Mesodermal cell (in vitro differentiated cells): ENCODE results near the gene PDE4B.
"Not testable (repeated sequence)": the region's sequence is repeated elsewhere in the genome, so short reads cannot be mapped to it uniquely, and the experiment has no call there.

Source experiments
- H3K27ac ChIP-seq: 2 replicates; pipeline ENCODE4 v1.7.0; 2013; ENCODE audit warnings: mild to moderate bottlenecking, low read depth, low read length, moderate library complexity; ENCODE audit not compliant: severe bottlenecking
- H3K36me3 ChIP-seq: 2 replicates; pipeline ENCODE4 v1.7.1; 2013; ENCODE audit warnings: mild to moderate bottlenecking, low read length, moderate library complexity; ENCODE audit not compliant: control insufficient read depth, insufficient read depth
- H3K4me1 ChIP-seq: one replicate; pipeline ENCODE4 v1.7.1; 2013; ENCODE audit warnings: mild to moderate bottlenecking, low read length; ENCODE audit not compliant: insufficient read depth, control insufficient read depth, poor library complexity, severe bottlenecking
- H3K4me3 ChIP-seq: 2 replicates; pipeline ENCODE4 v1.7.0; 2013; ENCODE audit warnings: low read length, control low read depth, mild to moderate bottlenecking; ENCODE audit not compliant: insufficient read depth, poor library complexity, severe bottlenecking; ENCODE audit errors: extremely low read depth
- H3K9me3 ChIP-seq: 2 replicates; pipeline ENCODE4 v1.7.1; 2013; ENCODE audit warnings: mild to moderate bottlenecking, low read length, moderate library complexity; ENCODE audit not compliant: control insufficient read depth
- WGBS, 2 experiments: methylation state at CpG; one replicate each; pipeline ENCODE4 v1.1.5; 2013; ENCODE audit warnings: missing lambda C conversion rate in 2 of 2; ENCODE audit not compliant: insufficient coverage in 2 of 2; 5-methylcytosine and 5-hydroxymethylcytosine counted together

Gene PDE4B

DNA sequence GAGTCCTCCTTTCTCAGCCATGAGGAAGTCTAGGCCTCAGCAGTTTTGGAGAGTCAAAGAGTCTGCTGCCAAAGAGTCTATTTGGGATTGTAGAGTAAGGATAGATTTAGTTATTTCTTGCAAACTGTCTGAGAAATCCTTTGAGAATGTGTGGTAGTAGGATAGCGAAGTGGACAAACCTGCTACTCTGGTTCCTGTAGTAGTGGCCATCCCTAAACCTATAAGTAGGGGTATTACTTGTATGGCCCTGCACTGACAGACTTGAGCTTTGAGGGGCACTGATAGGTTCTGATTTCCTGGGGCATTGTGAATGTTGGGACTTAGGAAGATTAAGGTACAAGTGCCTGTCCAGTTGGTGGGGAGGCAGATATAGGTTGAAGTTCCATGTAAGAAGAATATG is 625.3 kb downstream of the PDE4B start:
- H3K9me3 ChIP-seq: peaks cover 24% of the 10 kb centered on the region
- H3K4me3 ChIP-seq: no peak overlapping the region
- H3K4me1 ChIP-seq: peaks cover 8% of the 10 kb centered on the region
- H3K36me3 ChIP-seq: no peaks in the 10 kb centered on the region
- H3K27ac ChIP-seq: no peak overlapping the region
- WGBS, 2 experiments: 83 to 86% methylated on average over 1 of the region's 1 CpG

DNA sequence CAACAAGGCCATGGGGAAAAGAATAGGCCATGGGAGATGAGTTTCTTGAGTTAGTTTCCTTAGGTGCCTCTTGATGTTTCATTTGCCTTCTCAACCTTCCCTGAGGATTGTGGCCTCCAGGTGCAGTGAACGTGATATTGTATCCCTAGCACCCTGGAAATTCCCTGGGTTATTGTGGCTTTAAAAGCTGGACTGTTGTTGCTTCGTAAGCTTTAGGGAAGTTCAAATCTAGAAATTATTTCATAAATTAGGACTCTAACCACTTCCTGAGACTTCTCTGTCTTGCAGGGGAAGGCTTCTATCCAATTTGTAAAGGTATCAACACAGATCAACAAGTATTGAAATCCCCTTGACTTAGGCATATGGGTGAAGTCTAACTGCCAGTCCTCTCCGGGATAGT is 627.5 kb downstream of the PDE4B start:
- not testable (repeated sequence) for H3K27ac ChIP-seq, H3K36me3 ChIP-seq, H3K4me3 ChIP-seq, H3K4me1 ChIP-seq
- 100% methylated on average over 1 of the region's 3 CpGs for WGBS, 2 experiments
- peaks cover 24% of the 10 kb centered on the region for H3K9me3 ChIP-seq

DNA sequence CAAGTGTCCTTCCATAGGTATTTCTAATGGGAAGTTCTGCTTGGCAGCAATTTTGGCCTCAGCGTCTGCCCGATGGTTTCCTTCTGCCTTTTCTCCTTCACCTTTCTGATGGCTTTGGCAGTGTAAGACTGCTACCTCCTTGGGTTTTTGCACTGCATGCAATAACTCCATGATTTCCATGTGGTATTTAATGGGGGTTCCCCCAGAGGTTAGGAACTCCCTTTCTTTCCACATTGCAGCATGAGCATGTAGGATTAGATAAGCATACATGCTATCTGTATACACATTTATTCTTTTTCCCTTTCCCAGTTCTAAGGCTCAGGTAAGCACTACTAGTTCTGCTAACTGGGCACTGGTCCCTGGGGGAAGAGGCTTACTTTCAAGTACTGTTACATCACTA is 628.2 kb downstream of the PDE4B start:
- not testable (repeated sequence) for H3K4me3 ChIP-seq, H3K36me3 ChIP-seq, H3K4me1 ChIP-seq, H3K27ac ChIP-seq
- peaks cover 24% of the 10 kb centered on the region for H3K9me3 ChIP-seq
- 100% methylated on average over 2 of the region's 2 CpGs; no CpG with 5 or more reads in 1 of the 2 experiments for WGBS, 2 experiments

DNA sequence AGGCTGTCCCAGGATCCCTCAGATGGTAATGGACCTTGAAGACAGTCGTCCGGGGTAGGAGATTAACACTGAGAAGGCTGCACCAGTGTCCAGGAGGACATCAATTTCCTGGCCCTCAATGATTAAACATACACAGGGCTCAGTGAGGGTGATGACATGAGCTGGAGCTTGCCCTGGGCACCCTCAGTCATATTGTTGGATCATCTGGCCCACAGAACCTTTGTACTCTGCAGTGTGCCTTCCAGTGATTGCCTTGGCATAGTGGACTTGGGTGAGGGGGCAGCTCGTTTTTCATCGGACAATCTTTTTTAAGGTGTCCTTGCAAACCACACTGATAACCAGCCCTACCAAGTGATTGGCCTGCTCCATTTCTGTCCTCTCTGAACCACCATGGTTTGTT is 630.1 kb downstream of the PDE4B start:
- H3K4me3 ChIP-seq: no peak overlapping the region
- H3K9me3 ChIP-seq: peaks cover 13% of the 10 kb centered on the region
- WGBS, 2 experiments: 93 to 97% methylated on average over 2 to 4 of the region's 4 CpGs
- no peak overlapping the region for H3K27ac ChIP-seq
- no peaks in the 10 kb centered on the region for H3K36me3 ChIP-seq
- H3K4me1 ChIP-seq: no peaks in the 10 kb centered on the region
